GM20000 (cell line): ENCODE results near the gene DAAM2.
A peak's percentile ranks its signal among the peaks of the same experiment; 100 is the strongest.

Experiments
- DNase-seq: peaks from one replicate; pipeline ENCODE4 v3.0.0; 2012; ENCODE audit warnings: low spot score
- CTCF ChIP-seq: IDR thresholded peaks from 2 replicates; pipeline ENCODE4 v1.5.1; 2012; ENCODE audit warnings: mild to moderate bottlenecking, control low read depth; ENCODE audit errors: extremely low read depth, missing control alignments

The DAAM2 gene

DNA sequence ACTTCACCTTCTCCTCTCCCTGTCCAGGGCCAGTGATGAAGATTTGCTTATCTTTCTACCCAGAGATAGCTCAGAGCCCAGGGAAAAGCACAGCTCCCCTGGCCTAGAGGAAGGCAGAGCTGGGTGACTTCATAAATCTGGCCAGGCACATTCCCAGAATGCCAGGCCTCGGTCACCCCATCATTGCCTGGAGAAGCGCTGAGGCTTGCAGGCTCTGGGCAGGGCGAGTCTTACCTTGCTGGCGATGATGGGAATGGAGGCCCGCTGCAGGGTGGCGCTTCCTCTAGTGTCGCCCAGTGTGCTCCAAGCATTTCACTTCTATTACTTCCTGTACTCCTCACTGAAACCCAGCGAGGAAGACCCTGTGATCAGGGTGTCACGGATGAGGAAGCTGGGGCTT, 60.1 kb downstream of the DAAM2 start:
- TF ChIP-seq CTCF, result no peak
- no peak for DNase-seq

GRCh38 chr6:39853604-39854003, 61.4 kb downstream of the DAAM2 start:
- no peak for DNase-seq
- TF ChIP-seq CTCF, result no peak

- no peak for DNase-seq
- TF ChIP-seq CTCF, result no peak
These were observed 63.3 kb downstream of the DAAM2 start for GRCh38 chr6:39855356-39855995.

GRCh38 chr6:39859025-39859424, 66.8 kb downstream of the DAAM2 start:
- no peak for DNase-seq
- no peak for TF ChIP-seq CTCF

GRCh38 chr6:39861663-39862062, 69.5 kb downstream of the DAAM2 start:
- DNase-seq, result no peak
- no peak for TF ChIP-seq CTCF

GRCh38 chr6:39865011-39865888, 73.1 kb downstream of the DAAM2 start:
- DNase-seq, result peak; percentile 68
- peak; percentile 64 for TF ChIP-seq CTCF

DNA sequence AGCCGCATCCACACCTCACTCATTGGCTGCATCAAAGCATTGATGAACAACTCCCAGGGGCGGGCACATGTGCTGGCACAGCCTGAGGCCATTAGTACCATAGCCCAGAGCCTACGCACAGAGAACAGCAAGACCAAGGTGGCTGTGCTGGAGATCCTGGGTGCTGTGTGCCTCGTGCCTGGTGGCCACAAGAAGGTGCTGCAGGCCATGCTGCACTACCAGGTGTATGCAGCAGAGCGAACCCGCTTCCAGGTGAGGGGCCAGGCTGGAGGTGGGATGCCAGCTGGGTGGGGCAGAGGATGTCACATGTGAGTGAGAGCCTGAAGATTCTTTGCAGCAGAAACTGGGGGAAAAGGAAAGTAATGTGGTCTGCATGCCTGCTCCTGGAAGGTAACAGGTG, 75.4 kb downstream of the DAAM2 start:
- DNase-seq, result no peak
- no peak for TF ChIP-seq CTCF
